ENCODE data around the gene KIF7.

GRCh38 chr15:89659295-89659694 is 4.0 kb upstream of the KIF7 start:
- TF ChIP-seq CTCF (IDR thresholded peaks at IDR 0.05; ENCODE audit: low read depth, low read length): no peak
- TF ChIP-seq EZH2phosphoT487 (IDR thresholded peaks at IDR 0.05; ENCODE audit: low read depth): no peak
